ENCODE data around the gene ITGAV.

Gene ITGAV

GRCh38 chr2:186575856-186576255 is 14.0 kb upstream of the ITGAV start:
- no peak for DNase-seq

GRCh38 chr2:186576614-186577013 is 13.2 kb upstream of the ITGAV start:
- no peak for DNase-seq

GRCh38 chr2:186582698-186583097 is 7.2 kb upstream of the ITGAV start:
- no peak for DNase-seq

- DNase-seq = no peak
These were observed 5.8 kb upstream of the ITGAV start for GRCh38 chr2:186584053-186584452.

- DNase-seq = no peak
These were observed 1.4 kb upstream of the ITGAV start for GRCh38 chr2:186588421-186588820.

- DNase-seq = peak; percentile 14
These were observed 780 bp upstream of the ITGAV start for GRCh38 chr2:186588940-186589611.

GRCh38 chr2:186590350-186590758 is 498 bp downstream of the ITGAV start:
- peak; percentile 68 for DNase-seq

- peak; percentile 75 for DNase-seq
These were observed 1.1 kb downstream of the ITGAV start for GRCh38 chr2:186590759-186591505.

- DNase-seq = no peak
These were observed 1.6 kb downstream of the ITGAV start for GRCh38 chr2:186591506-186591890.

GRCh38 chr2:186592137-186592875 is 2.5 kb downstream of the ITGAV start:
- DNase-seq = no peak

- DNase-seq = no peak
These were observed 3.7 kb downstream of the ITGAV start for GRCh38 chr2:186593523-186593922.

- DNase-seq = no peak
These were observed 4.3 kb downstream of the ITGAV start for GRCh38 chr2:186594001-186594722.

GRCh38 chr2:186595219-186595618 is 5.4 kb downstream of the ITGAV start:
- DNase-seq = no peak

- no peak for DNase-seq
These were observed 9.4 kb downstream of the ITGAV start for GRCh38 chr2:186599186-186599778.

- DNase-seq = no peak
These were observed 13.4 kb downstream of the ITGAV start for GRCh38 chr2:186603286-186603685.

GRCh38 chr2:186605041-186605440 is 15.2 kb downstream of the ITGAV start:
- DNase-seq = no peak

GRCh38 chr2:186607660-186608324 is 17.9 kb downstream of the ITGAV start:
- DNase-seq = no peak

GRCh38 chr2:186610785-186611184 is 20.9 kb downstream of the ITGAV start:
- DNase-seq = no peak

GRCh38 chr2:186611526-186611925 is 21.7 kb downstream of the ITGAV start:
- DNase-seq = peak; percentile 50

- no peak for DNase-seq
These were observed 22.2 kb downstream of the ITGAV start for GRCh38 chr2:186612026-186612425.

GRCh38 chr2:186612555-186613440 is 22.9 kb downstream of the ITGAV start:
- DNase-seq = peak; percentile 13
